Activated CD8-positive, alpha-beta memory T cell treated with anti-CD3 and anti-CD28 coated beads for 1 hour (primary cell): ENCODE measurements around the gene POLR1H.

Experiments used
- DNase-seq, 2 donors: peaks; one replicate each; pipeline ENCODE4 v3.0.0-alpha.2; 2020; ENCODE audit warnings: low read depth in 1 of 2; ENCODE audit errors: extremely low read depth in 1 of 2

The POLR1H gene

DNA sequence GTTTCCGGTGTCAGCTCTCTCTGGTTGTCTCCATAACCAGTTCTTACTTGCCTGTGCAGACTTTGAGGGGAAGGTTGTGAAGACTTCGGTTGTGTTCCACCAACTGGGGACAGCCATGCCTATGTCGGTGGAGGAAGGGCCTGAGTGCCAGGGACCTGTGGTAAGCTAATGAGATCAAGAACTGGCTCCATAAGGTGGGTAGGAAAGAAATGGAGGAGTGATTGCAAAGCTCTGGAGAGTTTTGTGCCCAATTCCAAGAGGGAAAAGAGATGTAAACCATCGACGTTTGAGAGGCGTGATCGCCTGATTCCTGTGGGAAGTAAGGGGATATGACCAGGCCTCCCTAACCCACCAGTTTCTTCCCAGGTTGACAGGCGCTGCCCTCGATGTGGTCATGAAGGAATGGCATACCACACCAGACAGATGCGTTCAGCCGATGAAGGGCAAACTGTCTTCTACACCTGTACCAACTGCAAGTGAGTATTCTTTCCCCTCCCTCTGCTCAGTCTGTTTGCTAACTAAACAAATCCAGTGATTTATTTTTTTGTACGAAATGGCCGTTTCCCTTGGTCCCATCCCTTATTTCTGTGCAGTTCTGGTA is 893 bp downstream of the POLR1H start:
- no peak for DNase-seq

GRCh38 chr6:30062471-30063178 is 1.6 kb downstream of the POLR1H start:
- no peak for DNase-seq

DNA sequence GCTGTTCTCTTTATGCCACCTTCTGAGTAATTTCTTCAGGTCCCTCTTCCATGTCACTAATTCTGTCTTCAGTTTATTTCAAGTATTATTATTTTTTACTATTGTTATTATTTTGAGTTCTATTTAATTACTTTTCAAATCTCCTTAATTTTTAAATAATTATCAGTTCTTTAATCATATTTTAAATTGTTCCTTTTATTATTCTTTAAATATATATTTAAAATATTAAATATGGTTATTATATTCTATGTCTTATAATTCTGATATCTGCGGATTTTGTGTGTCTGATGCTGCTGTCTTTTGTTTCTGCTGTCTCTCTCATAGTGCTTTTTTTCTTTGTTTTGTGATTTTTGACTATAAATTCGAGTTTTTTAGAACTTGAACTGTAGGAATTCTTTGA is 2.2 kb downstream of the POLR1H start:
- DNase-seq, result no peak

DNA sequence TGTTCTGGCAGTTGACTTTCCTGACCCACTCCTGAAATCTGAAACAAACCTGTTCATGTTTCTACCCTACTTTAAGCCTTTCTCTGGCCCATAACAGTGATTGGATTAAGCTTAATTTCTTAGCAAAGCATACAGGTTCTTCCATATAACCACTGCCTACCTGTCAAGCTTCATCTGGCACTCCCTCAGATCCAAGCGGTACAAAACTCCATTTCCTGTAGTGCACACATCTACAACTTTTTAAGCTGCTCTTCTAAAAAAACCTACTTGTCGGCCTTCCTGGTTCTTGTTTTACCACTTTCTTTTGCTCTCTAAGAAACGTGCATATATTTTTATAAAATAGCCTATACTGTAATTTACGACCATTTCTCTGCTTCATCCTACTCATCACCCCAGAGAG is 5.0 kb downstream of the POLR1H start:
- DNase-seq, result no peak

GRCh38 chr6:30066577-30067459 is 5.8 kb downstream of the POLR1H start, which contains the start of gene PPP1R11:
Gene PPP1R11, plus strand, starts transcription at chr6:30067198. Its CDS starts 213 bp downstream, at chr6:30067411.
- DNase-seq, result peak; percentile 94 to 97

- no peak for DNase-seq
Measured at GRCh38 chr6:30067460-30068139, 6.5 kb downstream of the POLR1H start.

GRCh38 chr6:30071081-30071818 is 10.2 kb downstream of the POLR1H start:
- DNase-seq, result no peak

GRCh38 chr6:30071858-30072257 is 10.8 kb downstream of the POLR1H start:
- DNase-seq, result no peak

DNA sequence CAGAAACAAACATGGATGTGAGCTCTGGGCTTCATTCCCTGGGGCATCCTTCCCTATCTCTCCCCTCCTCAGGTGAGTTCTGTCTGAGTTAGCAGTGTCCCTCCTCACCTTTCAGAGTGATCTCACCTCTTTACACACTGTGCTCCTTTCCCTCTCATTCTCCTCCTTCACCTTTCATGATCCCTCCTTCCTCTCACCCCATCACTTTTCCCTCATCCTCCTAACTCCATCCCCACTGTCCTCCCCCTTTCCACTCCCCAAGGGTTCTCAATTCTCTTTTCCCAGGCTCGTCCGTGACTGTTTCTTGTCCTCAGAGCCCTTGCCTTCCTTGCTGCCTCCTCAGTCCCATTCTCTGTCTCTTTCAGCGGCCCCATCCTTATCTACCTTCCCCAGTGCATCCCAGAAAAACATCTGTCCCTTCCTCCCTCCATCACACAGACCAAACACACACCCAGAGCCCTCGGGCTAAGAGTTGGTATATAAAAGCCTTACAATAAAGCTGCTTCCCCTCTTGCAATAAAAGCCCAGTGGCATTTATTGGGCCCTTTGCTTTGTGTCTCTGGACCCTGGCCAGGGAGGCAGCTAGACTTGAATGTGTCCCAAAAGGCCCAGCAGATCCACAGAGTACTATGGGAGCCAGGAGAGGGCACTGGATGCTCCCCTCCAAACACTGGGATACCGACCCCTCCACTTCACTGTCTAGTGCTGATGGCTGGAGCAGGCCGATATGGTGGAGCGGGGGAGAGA is 12.6 kb downstream of the POLR1H start:
- no peak for DNase-seq

DNA sequence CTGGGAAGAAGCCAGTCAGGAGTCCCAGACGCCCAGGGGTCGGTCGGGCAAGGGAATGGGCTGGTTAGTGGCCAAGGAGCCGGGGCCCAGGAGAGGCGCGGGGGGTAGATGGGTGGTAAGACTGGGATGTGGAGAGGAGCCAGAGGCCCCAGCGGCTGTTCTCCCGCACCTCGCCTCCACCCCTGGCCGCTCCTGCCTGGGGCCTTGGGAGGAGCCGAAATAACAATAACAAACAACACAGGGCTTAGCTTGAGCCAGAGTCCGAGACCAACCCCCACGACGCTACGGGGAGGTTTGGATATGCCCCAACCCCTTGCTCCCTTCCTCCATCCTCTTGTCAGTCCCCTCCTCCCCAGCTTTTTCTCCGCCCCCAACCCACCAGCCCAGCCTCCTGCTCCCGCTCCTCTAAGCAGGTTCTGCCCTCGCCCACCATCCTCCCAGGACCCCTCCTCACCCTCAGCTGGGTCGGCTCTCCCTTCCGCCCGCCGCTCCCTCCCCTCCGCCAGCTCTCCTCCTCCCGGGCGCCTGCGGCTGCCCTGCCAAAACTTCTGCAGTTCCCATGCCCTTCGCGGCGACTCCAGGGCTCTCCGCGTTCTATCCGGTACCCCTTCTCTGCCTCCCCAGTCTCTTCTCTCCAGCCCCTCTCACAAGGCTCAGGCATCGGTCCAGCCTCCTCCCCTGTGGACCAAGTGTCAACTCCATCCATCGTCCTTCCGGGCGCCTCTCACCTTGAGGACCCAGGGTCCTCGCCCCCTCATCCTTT is 13.4 kb downstream of the POLR1H start:
- DNase-seq, result no peak

DNA sequence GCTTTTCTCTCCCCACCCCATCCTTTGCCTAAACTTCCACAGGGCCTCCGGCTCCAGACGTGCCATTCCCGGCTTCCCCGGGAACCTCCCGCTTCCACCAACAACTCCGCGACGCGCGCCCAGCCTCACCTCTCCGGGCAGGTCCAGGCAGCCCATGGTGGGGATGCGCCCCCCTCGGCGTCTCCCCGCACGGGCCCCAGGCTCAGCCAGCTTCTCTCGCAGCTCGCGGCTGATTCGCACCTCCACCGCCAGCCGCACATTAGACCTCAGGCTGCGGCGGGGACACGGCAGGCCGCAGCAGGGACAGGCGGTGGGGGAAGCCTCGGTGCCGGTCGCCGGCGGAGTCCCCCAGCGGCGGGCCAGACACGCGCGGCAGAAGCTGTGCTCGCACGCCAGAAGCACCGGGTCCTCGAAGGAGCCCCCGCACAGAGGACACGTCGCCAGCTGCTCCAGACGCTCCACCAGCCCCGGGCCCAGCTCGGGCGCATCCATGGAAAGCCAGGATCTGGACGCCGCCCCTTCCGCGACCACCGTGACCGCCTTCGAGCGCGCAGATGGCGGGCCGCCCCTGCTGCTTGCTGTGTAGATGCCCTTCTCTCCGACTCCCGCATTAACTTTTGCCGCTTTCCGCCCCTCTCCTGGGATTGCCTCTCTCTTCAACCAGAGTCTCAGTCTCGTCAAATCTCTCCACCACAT is 14.2 kb downstream of the POLR1H start, which contains the start of gene RNF39:
TSS of gene RNF39 (minus strand) at position 676 of the 696 bp plus-strand sequence. CDS start at position 492, 184 bp downstream.
- DNase-seq, result no peak

DNA sequence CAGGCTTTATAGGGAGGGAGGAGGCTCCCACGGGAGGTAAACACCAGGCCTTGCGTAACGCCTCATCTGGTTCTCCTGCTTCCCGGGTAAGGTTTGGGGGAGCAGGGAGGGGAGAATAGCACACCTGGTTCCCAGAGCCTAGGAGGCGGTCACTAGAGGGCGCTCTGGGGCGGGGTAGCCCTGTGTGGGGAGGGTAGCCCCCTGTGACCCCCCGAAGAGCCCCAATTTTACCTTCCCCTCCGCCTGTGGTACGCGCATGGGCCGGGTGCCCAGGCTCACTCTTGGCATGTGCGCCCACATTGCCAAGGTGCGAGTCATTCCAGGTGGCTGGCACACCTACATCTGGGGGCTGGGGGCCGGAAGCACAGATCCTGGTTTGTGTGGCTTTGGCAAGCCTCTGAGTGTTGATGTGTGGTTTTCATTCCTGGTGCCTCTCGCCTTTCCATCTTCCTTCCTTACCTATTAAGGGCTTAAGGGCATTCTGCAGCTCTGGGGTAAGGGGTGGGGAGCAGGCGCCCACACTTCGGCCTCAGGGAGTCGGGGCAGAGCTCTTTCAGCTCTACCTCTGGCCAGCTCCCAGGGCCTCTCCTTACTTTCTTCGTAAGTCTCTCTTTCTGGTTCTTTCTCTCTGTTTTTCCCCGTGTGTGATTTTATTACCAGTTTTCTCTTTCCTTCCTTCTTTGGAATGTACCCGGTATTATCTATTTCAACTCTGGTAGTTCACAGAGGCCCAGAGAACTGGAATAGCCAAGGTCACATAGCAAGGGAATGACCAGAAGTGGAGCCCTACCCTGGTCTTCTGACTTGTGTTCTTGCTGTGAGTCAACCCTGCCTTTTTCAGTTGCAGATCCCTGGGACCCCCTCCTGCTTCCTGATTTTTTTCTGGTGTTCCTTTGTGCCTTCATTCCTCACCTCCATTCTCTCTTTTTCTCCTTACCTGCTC is 15.0 kb downstream of the POLR1H start:
- DNase-seq, result no peak

GRCh38 chr6:30077218-30077617 is 16.2 kb downstream of the POLR1H start:
- no peak for DNase-seq

GRCh38 chr6:30087876-30088275 is 26.8 kb downstream of the POLR1H start:
- DNase-seq, result no peak

DNA sequence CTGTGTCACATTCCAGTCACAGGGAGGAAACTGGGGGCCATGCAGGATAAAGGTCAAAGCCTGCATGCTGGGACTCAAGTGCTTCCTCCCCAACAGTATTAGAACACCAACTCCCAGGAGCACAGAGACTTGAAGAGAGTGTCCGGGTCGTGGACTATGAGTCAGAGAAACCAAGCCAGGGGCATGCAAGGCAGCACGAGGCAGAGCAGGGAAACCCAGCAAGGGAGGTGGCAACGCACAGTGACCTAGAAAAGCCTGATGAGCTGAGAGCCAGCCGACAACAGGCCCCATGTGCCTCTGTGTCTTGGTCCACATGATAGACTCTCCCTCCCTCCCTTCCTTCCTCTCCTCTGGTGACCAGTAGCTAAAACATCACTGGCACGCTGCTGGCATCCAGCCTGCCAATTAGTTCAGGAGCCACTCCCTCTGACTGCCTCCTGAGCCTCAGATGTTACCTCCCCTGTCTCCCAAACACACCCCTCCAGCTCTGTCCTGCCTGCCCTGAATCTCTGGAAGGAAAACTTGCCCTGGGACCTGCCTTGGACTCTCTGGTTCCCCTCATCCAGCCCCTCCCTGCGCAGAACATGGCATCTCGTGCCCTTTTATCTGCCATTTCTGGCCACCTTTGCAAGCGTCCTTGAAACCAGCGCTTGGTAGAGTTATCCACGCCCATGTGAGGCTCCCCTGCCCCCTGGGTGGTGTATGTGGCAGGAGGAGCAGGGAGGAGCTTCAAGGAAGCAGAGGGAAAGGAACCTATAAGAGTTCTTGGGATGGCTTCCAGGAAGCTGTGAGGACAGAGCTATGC is 30.7 kb downstream of the POLR1H start:
- no peak for DNase-seq

DNA sequence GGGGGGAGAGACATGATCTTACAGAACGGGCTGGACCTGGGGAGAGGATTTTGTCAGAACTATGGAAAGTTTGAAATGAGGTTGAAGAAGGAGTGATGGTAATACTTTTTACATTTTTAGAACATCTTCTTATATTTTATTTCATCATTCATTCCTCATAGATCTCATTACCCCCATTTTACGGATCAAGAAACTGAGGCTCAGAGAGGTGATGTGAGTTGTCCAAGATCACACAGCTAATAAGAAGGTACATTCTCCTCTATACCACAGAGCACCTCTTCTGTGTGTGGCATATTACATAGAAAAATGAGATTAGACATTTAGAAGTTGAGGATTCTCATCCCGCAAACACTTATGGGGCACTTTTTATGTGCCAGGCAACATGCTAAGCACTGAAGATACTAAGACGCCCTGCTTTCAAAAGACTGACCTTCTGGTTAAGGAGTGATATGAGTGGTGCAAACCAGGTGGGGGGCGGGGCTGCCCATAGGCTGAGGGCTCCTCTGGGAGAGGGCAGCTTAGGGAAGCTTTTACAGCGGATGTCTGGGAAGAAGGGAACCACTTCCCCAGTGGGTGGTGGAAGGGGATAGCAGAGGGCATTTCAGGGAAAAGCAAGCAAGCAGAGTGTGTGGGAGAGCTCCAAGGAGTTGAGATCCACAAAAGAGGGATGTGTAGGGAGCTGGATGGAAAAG is 31.9 kb downstream of the POLR1H start:
- DNase-seq, result no peak
